ENCODE measurements around the gene OR1F1. TPM values are rescaled to one million over a fixed set of nuclear protein-coding genes. Genes with fewer than 3 reads are reported as not detected.
A peak's percentile ranks its signal among the peaks of the same experiment; 100 is the strongest.

The OR1F1 gene
- total RNA-seq, 1 experiment from 2014 or later, result 0.44 TPM

DNA sequence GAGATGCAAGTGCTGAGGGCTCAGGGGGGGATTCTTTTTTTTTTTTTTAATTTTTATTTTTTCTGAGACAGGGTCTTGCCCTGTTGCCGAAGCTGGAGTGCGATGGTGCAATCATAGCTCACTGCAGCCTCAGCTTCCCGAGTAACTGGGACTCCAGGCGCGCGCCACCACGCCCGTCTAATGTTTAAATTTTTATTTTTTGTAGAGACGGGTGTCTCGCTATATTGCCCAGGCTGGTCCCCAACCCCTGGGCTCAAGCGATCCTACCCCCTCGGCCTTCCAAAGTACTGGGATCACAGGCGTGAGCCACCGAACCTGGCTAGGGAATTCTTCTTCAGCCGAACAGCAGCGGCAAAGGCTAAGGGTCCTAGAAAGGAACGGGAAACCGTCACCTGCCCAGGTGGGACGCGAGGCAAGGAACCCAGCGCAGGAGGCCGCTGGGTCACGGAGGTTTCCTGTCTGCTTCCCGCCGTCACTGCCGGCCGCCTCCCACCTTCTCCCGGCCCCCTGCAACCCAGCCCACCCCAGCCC is 13.3 kb upstream of the OR1F1 start:
- ChIA-PET CTCF (interaction anchor here (0.6 to 9.7 kb wide), 24 partner anchors 9 to 226 kb away, joined by 3 to 95 read pairs (median 6); partner anchors contain the start of genes CLDN9, OR1F1, ZNF174 and ZNF213), POLR2A (interaction anchor here (0.9 to 5.7 kb wide), 3 partner anchors 10 to 23 kb away, joined by 5 to 46 read pairs (median 7); no protein-coding TSS in a partner anchor)
- H3K27ac Mint-ChIP-seq, result no peak overlapping the region
- H3K4me3 Mint-ChIP-seq, result peak overlapping the region; percentile 75
- ATAC-seq, result no peak
- no peaks in the 10 kb centered on the region for H3K36me3 Mint-ChIP-seq
- H3K4me1 Mint-ChIP-seq, result peaks cover 25% of the 10 kb centered on the region
- DNase-seq (ENCODE audit: low spot score), result no peak
- no peak for TF ChIP-seq SP1 (CRISPR knock-in tag; conservative IDR thresholded peaks at IDR 0.05)
- peak; percentile 85; the same call in 1 of the 2 replicates for TF ChIP-seq ZNF121 (CRISPR knock-in tag; IDR thresholded peaks at IDR 0.05)
- no peak for TF ChIP-seq ESRRA (CRISPR knock-in tag; IDR thresholded peaks at IDR 0.05; ENCODE audit: borderline replicate concordance)
- peaks cover 57% of the 10 kb centered on the region for H3K27me3 Mint-ChIP-seq (ENCODE audit: low read depth)
- H3K9me3 Mint-ChIP-seq, result no peaks in the 10 kb centered on the region

DNA sequence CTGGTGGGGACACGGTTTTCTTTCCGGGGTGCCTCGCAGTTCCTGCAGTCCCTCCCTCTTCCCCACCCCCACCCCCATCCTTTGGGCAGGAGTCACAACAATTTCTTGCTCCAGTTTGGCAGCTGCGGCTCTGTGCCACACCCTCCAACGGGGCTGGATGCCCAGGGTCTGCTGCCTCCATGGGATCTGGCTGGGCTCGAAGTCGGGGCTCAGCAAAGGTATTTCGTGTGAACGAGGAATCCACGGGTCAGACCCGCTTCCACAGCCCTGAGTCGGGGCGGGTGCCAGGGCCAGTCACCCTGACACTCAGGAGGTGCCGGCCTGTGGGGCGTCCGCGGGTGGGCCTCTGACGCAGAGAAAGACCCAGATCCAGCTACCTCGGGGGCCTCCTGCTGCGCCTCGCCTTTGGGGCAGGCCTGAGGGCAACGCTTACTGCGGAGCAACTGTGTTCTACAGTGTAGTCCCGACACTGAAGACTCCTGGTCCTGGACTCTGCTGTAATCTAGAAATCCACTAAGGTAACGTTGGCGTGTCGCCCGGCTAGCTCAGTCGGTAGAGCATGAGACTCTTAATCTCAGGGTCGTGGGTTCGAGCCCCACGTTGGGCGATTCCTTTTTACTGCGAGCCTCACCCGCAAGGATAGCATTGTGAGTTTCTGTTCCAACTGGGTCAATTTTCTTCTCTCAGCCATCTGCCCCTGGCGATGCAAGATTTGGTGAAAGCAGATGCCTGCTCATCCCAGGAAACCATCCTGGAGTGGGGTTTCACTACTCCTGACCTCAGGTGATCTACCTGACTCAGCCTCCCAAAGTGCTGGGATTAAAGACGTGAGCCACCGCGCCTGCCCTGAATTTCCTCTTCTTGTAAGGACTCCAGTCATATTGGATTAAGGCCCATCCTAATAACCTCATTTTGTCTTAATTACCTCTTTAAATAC is 12.6 kb upstream of the OR1F1 start:
- Mint-ChIP-seq H3K4me1 (peaks cover 23% of the 10 kb centered on the region), H3K9me3 (no peaks in the 10 kb centered on the region), H3K27ac (no peak overlapping the region; the same call in 1 of the 2 replicates), H3K27me3 (ENCODE audit: low read depth) (peaks cover 57% of the 10 kb centered on the region), H3K36me3 (no peaks in the 10 kb centered on the region), H3K4me3 (peak overlapping the region; percentile 75)
- ChIA-PET POLR2A (interaction anchor here (0.6 to 5.7 kb wide), 3 partner anchors 9 to 452 kb away, joined by 3 to 46 read pairs (median 5); no protein-coding TSS in a partner anchor), CTCF (interaction anchor here (0.6 to 9.7 kb wide), 18 partner anchors 8 to 226 kb away, joined by 3 to 95 read pairs (median 6); partner anchors contain the start of genes OR1F1, ZNF174, ZSCAN10 and ZSCAN32)
- DNase-seq (ENCODE audit: low spot score) (peak; percentile 86), ATAC-seq (peak; percentile 5)
- TF ChIP-seq ZNF423 (CRISPR knock-in tag; IDR thresholded peaks at IDR 0.05), result peak; percentile 37
- no peak for TF ChIP-seq TEAD1 (CRISPR knock-in tag; IDR thresholded peaks at IDR 0.05)
- TF ChIP-seq CREM (CRISPR knock-in tag; IDR thresholded peaks at IDR 0.05), result peak; percentile 42; the same call in 1 of the 2 replicates
- TF ChIP-seq SP1 (CRISPR knock-in tag; conservative IDR thresholded peaks at IDR 0.05), result 0 out of 2 replicates have a peak, but pooled peaks have one; percentile 23
- peak; percentile 44; the same call in 1 of the 2 replicates for TF ChIP-seq ZNF121 (CRISPR knock-in tag; IDR thresholded peaks at IDR 0.05)
- TF ChIP-seq NR3C1 (CRISPR knock-in tag; conservative IDR thresholded peaks at IDR 0.05; ENCODE audit: low read depth), result no peak
- TF ChIP-seq RORB (CRISPR knock-in tag; IDR thresholded peaks at IDR 0.05), result no peak
- no peak for TF ChIP-seq ATF2 (CRISPR knock-in tag; IDR thresholded peaks at IDR 0.05; ENCODE audit: borderline replicate concordance, low read depth)
- TF ChIP-seq HMGXB4 (CRISPR knock-in tag; IDR thresholded peaks at IDR 0.05), result peak; percentile 88
- TF ChIP-seq FOXP1 (CRISPR knock-in tag; IDR thresholded peaks at IDR 0.05; ENCODE audit: borderline replicate concordance), result no peak
- TF ChIP-seq E2F5 (CRISPR knock-in tag; IDR thresholded peaks at IDR 0.05), result 0 out of 2 replicates have a peak, but pooled peaks have one; percentile 18
- no peak for TF ChIP-seq ZSCAN18 (CRISPR knock-in tag; IDR thresholded peaks at IDR 0.05)

DNA sequence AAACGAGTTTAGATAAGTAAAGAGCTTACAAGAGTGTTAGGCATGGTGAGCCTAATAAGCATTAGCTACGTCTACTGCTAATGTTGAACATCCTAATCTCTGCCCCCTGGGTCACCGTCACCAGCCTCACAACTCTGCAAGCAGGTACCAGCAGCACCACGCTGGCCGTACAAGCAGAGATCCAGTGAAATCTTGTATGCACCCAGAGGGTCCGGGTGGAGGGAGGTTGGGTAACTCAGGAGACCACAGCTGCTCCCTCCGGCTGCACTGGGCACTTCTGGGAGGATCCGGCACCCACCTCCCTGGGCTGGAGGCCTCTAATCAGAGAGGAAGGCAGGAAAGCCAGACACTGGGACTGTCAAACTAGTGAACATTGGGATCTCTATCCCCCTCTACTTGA is 8.4 kb upstream of the OR1F1 start:
- ChIA-PET POLR2A (no interaction called here), CTCF (interaction anchor here (1.3 to 5.3 kb wide), 5 partner anchors 8 to 148 kb away, joined by 4 to 50 read pairs (median 5); no protein-coding TSS in a partner anchor)
- Mint-ChIP-seq H3K4me1 (peaks cover 12% of the 10 kb centered on the region), H3K27ac (no peak overlapping the region), H3K4me3 (0 out of 2 replicates have a peak overlapping the region, but pooled peaks have one; percentile 98), H3K27me3 (ENCODE audit: low read depth) (peaks cover 72% of the 10 kb centered on the region), H3K36me3 (no peaks in the 10 kb centered on the region), H3K9me3 (no peaks in the 10 kb centered on the region)
- DNase-seq (ENCODE audit: low spot score), result no peak
- no peak for ATAC-seq
- TF ChIP-seq TEAD4 (CRISPR knock-in tag; IDR thresholded peaks at IDR 0.05), result no peak
- no peak for TF ChIP-seq ZNF281 (CRISPR knock-in tag; IDR thresholded peaks at IDR 0.05)
- TF ChIP-seq SOX15 (CRISPR knock-in tag; IDR thresholded peaks at IDR 0.05), result no peak
- TF ChIP-seq, protein P1, sequence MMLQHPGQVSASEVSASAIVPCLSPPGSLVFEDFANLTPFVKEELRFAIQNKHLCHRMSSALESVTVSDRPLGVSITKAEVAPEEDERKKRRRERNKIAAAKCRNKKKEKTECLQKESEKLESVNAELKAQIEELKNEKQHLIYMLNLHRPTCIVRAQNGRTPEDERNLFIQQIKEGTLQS (CRISPR knock-in tag; conservative IDR thresholded peaks at IDR 0.05), result no peak

All from WTC11 (cell line).